ENCODE measurements around the gene IFI27L1. TPM values are rescaled to one million over a fixed set of nuclear protein-coding genes. Genes with fewer than 3 reads are reported as not detected.
A peak's percentile ranks its signal among the peaks of the same experiment; 100 is the strongest.

Gene IFI27L1
- total RNA-seq, 1 experiment from 2014 or later: 27.6 TPM

GRCh38 chr14:94051115-94051514 lies 30.0 kb upstream of the IFI27L1 start:
- Mint-ChIP-seq H3K27me3 (ENCODE audit: low read depth) (no peaks in the 10 kb centered on the region), H3K4me1 (peaks cover 11% of the 10 kb centered on the region), H3K36me3 (peaks cover 77% of the 10 kb centered on the region), H3K4me3 (no peak overlapping the region), H3K9me3 (no peaks in the 10 kb centered on the region), H3K27ac (peak overlapping the region; percentile 17; the same call in 1 of the 2 replicates)
- ATAC-seq (peak; percentile 81), DNase-seq (ENCODE audit: low spot score) (peak; percentile 50)
- CTCF ChIA-PET: interaction anchor here (0.7 to 4.0 kb wide), 10 partner anchors 13 to 256 kb away, joined by 4 to 46 read pairs (median 7); partner anchors contain the start of genes DDX24, IFI27L1 and IFI27L2
- POLR2A ChIA-PET: interaction anchor here (1.0 kb wide), 1 partner anchor 74 kb away, joined by 3 read pairs; no protein-coding TSS in a partner anchor
- TF ChIP-seq SMAD3 (CRISPR knock-in tag; IDR thresholded peaks at IDR 0.05; ENCODE audit: borderline replicate concordance) (no peak), NR2C2 (CRISPR knock-in tag; IDR thresholded peaks at IDR 0.05) (no peak), ATF1 (CRISPR knock-in tag; IDR thresholded peaks at IDR 0.05) (no peak), TP53 (CRISPR knock-in tag; IDR thresholded peaks at IDR 0.05) (no peak), GTF2I (CRISPR knock-in tag; conservative IDR thresholded peaks at IDR 0.05) (no peak), RORB (CRISPR knock-in tag; IDR thresholded peaks at IDR 0.05) (no peak), MXD4 (CRISPR knock-in tag; IDR thresholded peaks at IDR 0.05; ENCODE audit: borderline replicate concordance) (no peak), PRDM15 (CRISPR knock-in tag; IDR thresholded peaks at IDR 0.05) (no peak), ZNF138 (CRISPR knock-in tag; conservative IDR thresholded peaks at IDR 0.05) (no peak)
- TF ChIP-seq, protein P1, sequence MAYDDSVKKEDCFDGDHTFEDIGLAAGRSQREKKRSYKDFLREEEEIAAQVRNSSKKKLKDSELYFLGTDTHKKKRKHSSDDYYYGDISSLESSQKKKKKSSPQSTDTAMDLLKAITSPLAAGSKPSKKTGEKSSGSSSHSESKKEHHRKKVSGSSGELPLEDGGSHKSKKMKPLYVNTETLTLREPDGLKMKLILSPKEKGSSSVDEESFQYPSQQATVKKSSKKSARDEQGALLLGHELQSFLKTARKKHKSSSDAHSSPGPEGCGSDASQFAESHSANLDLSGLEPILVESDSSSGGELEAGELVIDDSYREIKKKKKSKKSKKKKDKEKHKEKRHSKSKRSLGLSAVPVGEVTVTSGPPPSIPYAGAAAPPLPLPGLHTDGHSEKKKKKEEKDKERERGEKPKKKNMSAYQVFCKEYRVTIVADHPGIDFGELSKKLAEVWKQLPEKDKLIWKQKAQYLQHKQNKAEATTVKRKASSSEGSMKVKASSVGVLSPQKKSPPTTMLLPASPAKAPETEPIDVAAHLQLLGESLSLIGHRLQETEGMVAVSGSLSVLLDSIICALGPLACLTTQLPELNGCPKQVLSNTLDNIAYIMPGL (CRISPR knock-in tag; IDR thresholded peaks at IDR 0.05): no peak

GRCh38 chr14:94051779-94052178 lies 29.3 kb upstream of the IFI27L1 start:
- CTCF ChIA-PET: interaction anchor here (0.6 to 4.0 kb wide), 12 partner anchors 12 to 273 kb away, joined by 3 to 46 read pairs (median 7); partner anchors contain the start of genes DDX24, IFI27L1 and IFI27L2
- Mint-ChIP-seq H3K4me1 (peaks cover 11% of the 10 kb centered on the region), H3K27me3 (ENCODE audit: low read depth) (no peaks in the 10 kb centered on the region), H3K27ac (peak overlapping the region; percentile 17), H3K9me3 (no peaks in the 10 kb centered on the region), H3K36me3 (peaks cover 84% of the 10 kb centered on the region), H3K4me3 (no peak overlapping the region)
- POLR2A ChIA-PET: interaction anchor here (1.0 kb wide), 1 partner anchor 73 kb away, joined by 3 read pairs; no protein-coding TSS in a partner anchor
- TF ChIP-seq SP1 (CRISPR knock-in tag; conservative IDR thresholded peaks at IDR 0.05) (no peak), ELF4 (CRISPR knock-in tag; IDR thresholded peaks at IDR 0.05; ENCODE audit: low read depth) (no peak), EMX1 (CRISPR knock-in tag; IDR thresholded peaks at IDR 0.05) (no peak), GTF2I (CRISPR knock-in tag; conservative IDR thresholded peaks at IDR 0.05) (no peak), ZNF532 (CRISPR knock-in tag; IDR thresholded peaks at IDR 0.05; ENCODE audit: borderline replicate concordance) (no peak), TEAD1 (CRISPR knock-in tag; IDR thresholded peaks at IDR 0.05) (no peak), ZNF423 (CRISPR knock-in tag; IDR thresholded peaks at IDR 0.05) (no peak), MAX (CRISPR knock-in tag; IDR thresholded peaks at IDR 0.05) (no peak), ZNF263 (CRISPR knock-in tag; IDR thresholded peaks at IDR 0.05; ENCODE audit: low read depth) (no peak), MXD4 (CRISPR knock-in tag; IDR thresholded peaks at IDR 0.05; ENCODE audit: borderline replicate concordance) (no peak)
- TF ChIP-seq, protein P2, sequence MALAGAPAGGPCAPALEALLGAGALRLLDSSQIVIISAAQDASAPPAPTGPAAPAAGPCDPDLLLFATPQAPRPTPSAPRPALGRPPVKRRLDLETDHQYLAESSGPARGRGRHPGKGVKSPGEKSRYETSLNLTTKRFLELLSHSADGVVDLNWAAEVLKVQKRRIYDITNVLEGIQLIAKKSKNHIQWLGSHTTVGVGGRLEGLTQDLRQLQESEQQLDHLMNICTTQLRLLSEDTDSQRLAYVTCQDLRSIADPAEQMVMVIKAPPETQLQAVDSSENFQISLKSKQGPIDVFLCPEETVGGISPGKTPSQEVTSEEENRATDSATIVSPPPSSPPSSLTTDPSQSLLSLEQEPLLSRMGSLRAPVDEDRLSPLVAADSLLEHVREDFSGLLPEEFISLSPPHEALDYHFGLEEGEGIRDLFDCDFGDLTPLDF (CRISPR knock-in tag; IDR thresholded peaks at IDR 0.05): no peak
- no peak for DNase-seq (ENCODE audit: low spot score)
- no peak; the same call in 1 of the 2 replicates for ATAC-seq

All from WTC11 (cell line).